HEK293T (cell line): ENCODE data around the gene SRP54.

Source experiments
- CTCF ChIA-PET: fragments of 350-600 bp; formaldehyde crosslinking; extraction: SDS; loops from one replicate; lab custom pipeline; 2021; ENCODE audit warnings: antibody characterized with exemption, inconsistent platforms; lab: Yijun Ruan, JAX
- POLR2A ChIA-PET: fragments of 350-600 bp; formaldehyde crosslinking; extraction: SDS; loops from one replicate; lab custom pipeline; 2020; ENCODE audit warnings: antibody characterized with exemption, inconsistent platforms; lab: Yijun Ruan, JAX
- DNase-seq: peaks from one replicate; pipeline ENCODE4 v3.0.0; 2012; ENCODE audit warnings: mixed read lengths; ENCODE audit errors: extremely low spot score
- ARNT ChIP-seq: fragments of 450-650 bp; IDR thresholded peaks from 2 replicates; pipeline ENCODE4 v1.6.1; 2017; ENCODE audit warnings: mild to moderate bottlenecking
- BHLHE40 ChIP-seq: fragments of 450-650 bp; IDR thresholded peaks from 2 replicates; pipeline ENCODE4 v1.6.1; 2016; ENCODE audit warnings: mild to moderate bottlenecking, moderate library complexity, borderline replicate concordance
- CTBP1 ChIP-seq: fragments of 450-650 bp; IDR thresholded peaks from 2 replicates; pipeline ENCODE4 v1.6.1; 2016; ENCODE audit warnings: borderline replicate concordance
- ELF4 ChIP-seq: fragments of 450-650 bp; IDR thresholded peaks from 2 replicates; pipeline ENCODE4 v1.6.1; 2017; ENCODE audit warnings: antibody characterized with exemption
- FOXA1 ChIP-seq: fragments of 450-650 bp; IDR thresholded peaks from 2 replicates; pipeline ENCODE4 v1.6.1; 2016; ENCODE audit warnings: mild to moderate bottlenecking
- FOXK2 ChIP-seq: fragments of 450-650 bp; IDR thresholded peaks from 2 replicates; pipeline ENCODE4 v1.6.1; 2016; ENCODE audit warnings: mild to moderate bottlenecking
- FOXM1 ChIP-seq: fragments of 450-650 bp; IDR thresholded peaks from 2 replicates; pipeline ENCODE4 v1.6.1; 2017; ENCODE audit warnings: mild to moderate bottlenecking, borderline replicate concordance
- HDGF ChIP-seq: fragments of 450-650 bp; IDR thresholded peaks from 2 replicates; pipeline ENCODE4 v1.6.1; 2017; ENCODE audit warnings: antibody characterized with exemption, borderline replicate concordance
- L3MBTL2 ChIP-seq: fragments of 450-650 bp; conservative IDR thresholded peaks from 2 replicates; pipeline ENCODE4 v1.6.1; 2016; ENCODE audit warnings: mild to moderate bottlenecking
- LEF1 ChIP-seq: fragments of 450-650 bp; IDR thresholded peaks from 2 replicates; pipeline ENCODE4 v1.6.1; 2017; ENCODE audit warnings: mild to moderate bottlenecking, borderline replicate concordance
- NFRKB ChIP-seq: fragments of 450-650 bp; IDR thresholded peaks from 2 replicates; pipeline ENCODE4 v1.6.1; 2016; ENCODE audit warnings: mild to moderate bottlenecking, moderate library complexity
- PKNOX1 ChIP-seq: fragments of 450-650 bp; IDR thresholded peaks from 2 replicates; pipeline ENCODE4 v1.6.1; 2016
- SP1 ChIP-seq: fragments of 450-650 bp; IDR thresholded peaks from 2 replicates; pipeline ENCODE4 v1.6.1; 2017
- SUZ12 ChIP-seq: fragments of 450-650 bp; IDR thresholded peaks from 2 replicates; pipeline ENCODE4 v1.6.1; 2016; ENCODE audit warnings: mild to moderate bottlenecking
- TARDBP ChIP-seq: fragments of 450-650 bp; IDR thresholded peaks from 2 replicates; pipeline ENCODE4 v1.6.1; 2016
- ZNF384 ChIP-seq: fragments of 450-650 bp; IDR thresholded peaks from 2 replicates; pipeline ENCODE4 v1.6.1; 2016

Gene SRP54

GRCh38 chr14:34964977-34965764 is 17.6 kb upstream of the SRP54 start:
- DNase-seq, result no peak
- ChIA-PET CTCF (no interaction called here), POLR2A (interaction anchor here (1.1 kb wide), 1 partner anchor 17 kb away, joined by 4 read pairs; the partner anchor contains the start of gene SRP54)
- no peak for TF ChIP-seq SUZ12
- TF ChIP-seq L3MBTL2, result no peak
- TF ChIP-seq ELF4, result no peak
- TF ChIP-seq TARDBP, result no peak
- no peak for TF ChIP-seq FOXA1
- TF ChIP-seq BHLHE40, result no peak
- no peak for TF ChIP-seq CTBP1
- TF ChIP-seq ARNT, result no peak
- TF ChIP-seq NFRKB, result no peak
- no peak for TF ChIP-seq LEF1
- TF ChIP-seq FOXM1, result no peak
- no peak for TF ChIP-seq FOXK2
- no peak for TF ChIP-seq ZNF384
- TF ChIP-seq PKNOX1, result no peak
- TF ChIP-seq HDGF, result no peak
- TF ChIP-seq SP1, result no peak

- TF ChIP-seq ARNT (no peak), TARDBP (no peak), SP1 (no peak), HDGF (no peak), FOXM1 (no peak), SUZ12 (no peak), ZNF384 (no peak), BHLHE40 (no peak), L3MBTL2 (no peak), CTBP1 (no peak), LEF1 (no peak), PKNOX1 (no peak), NFRKB (no peak), ELF4 (no peak)
- CTCF ChIA-PET, result no interaction called here
- POLR2A ChIA-PET, result interaction anchor here (1.1 kb wide), 1 partner anchor 16 kb away, joined by 4 read pairs; the partner anchor contains the start of gene SRP54
- no peak for DNase-seq
Measured at GRCh38 chr14:34965912-34966311, 16.9 kb upstream of the SRP54 start.

GRCh38 chr14:34966413-34966812 is 16.4 kb upstream of the SRP54 start:
- TF ChIP-seq ZNF384 (no peak), LEF1 (no peak), SP1 (no peak), ELF4 (no peak), TARDBP (no peak), PKNOX1 (no peak), NFRKB (no peak), L3MBTL2 (no peak), BHLHE40 (no peak), ARNT (no peak), FOXA1 (no peak), HDGF (no peak), FOXK2 (no peak)
- POLR2A ChIA-PET, result interaction anchor here (0.6 to 1.1 kb wide), 2 partner anchors 15 to 16 kb away, joined by 3 to 4 read pairs; partner anchors contain the start of gene SRP54
- no peak for DNase-seq
- CTCF ChIA-PET, result no interaction called here

GRCh38 chr14:34970665-34971064 is 12.1 kb upstream of the SRP54 start:
- no peak for DNase-seq
- TF ChIP-seq ARNT, result no peak
- POLR2A ChIA-PET, result no interaction called here
- CTCF ChIA-PET, result interaction anchor here (1.3 kb wide), 1 partner anchor 10 kb away, joined by 3 read pairs; no protein-coding TSS in a partner anchor

GRCh38 chr14:34971381-34971780 is 11.4 kb upstream of the SRP54 start:
- TF ChIP-seq L3MBTL2 (no peak), FOXM1 (no peak), ZNF384 (no peak), ELF4 (no peak), SUZ12 (no peak), PKNOX1 (no peak)
- DNase-seq, result no peak
- POLR2A ChIA-PET, result no interaction called here
- CTCF ChIA-PET, result interaction anchor here (1.3 kb wide), 1 partner anchor 9 kb away, joined by 3 read pairs; no protein-coding TSS in a partner anchor

GRCh38 chr14:34971801-34972200 is 11.0 kb upstream of the SRP54 start:
- POLR2A ChIA-PET, result no interaction called here
- TF ChIP-seq ELF4 (no peak), FOXM1 (no peak), FOXA1 (no peak), FOXK2 (no peak), LEF1 (no peak), SP1 (no peak), PKNOX1 (no peak), NFRKB (no peak), HDGF (no peak), TARDBP (no peak), BHLHE40 (no peak)
- CTCF ChIA-PET, result no interaction called here
- no peak for DNase-seq
